Neural cell (in vitro differentiated cells): Measurements from ENCODE around the gene SPTLC2. TPM values are rescaled to one million over a fixed set of nuclear protein-coding genes. Genes with fewer than 3 reads are reported as not detected.

Experiments
- H2AFZ ChIP-seq: fragments of 200-600, 300-800 bp; sonication (generic), shearing (Covaris generic); 2 replicates; pipeline ENCODE4 v1.6.0; 2014; ENCODE audit warnings: low read depth, mild to moderate bottlenecking, antibody characterized with exemption, low read length, moderate library complexity
- H3F3A ChIP-seq: fragments of 200-600 bp; shearing (Covaris generic); 2 replicates; pipeline ENCODE4 v1.6.1; 2016; ENCODE audit warnings: mild to moderate bottlenecking, moderate library complexity, mixed read lengths, antibody characterized with exemption, low read length; ENCODE audit not compliant: insufficient read depth, poor library complexity, severe bottlenecking
- H3K27ac ChIP-seq: fragments of 200-600, 300-800 bp; sonication (generic), shearing (Covaris generic); 2 replicates; pipeline ENCODE4 v1.5.1; 2014; ENCODE audit warnings: mild to moderate bottlenecking, low read length, moderate library complexity
- H3K27me3 ChIP-seq: fragments of 300-800, 200-600 bp; sonication (generic), shearing (Covaris generic); 2 replicates; pipeline ENCODE4 v1.6.0; 2014; ENCODE audit warnings: mild to moderate bottlenecking, low read depth, low read length, moderate library complexity; ENCODE audit not compliant: insufficient read depth
- H3K36me3 ChIP-seq: fragments of 300-800, 200-600 bp; sonication (generic), shearing (Covaris generic); 2 replicates; pipeline ENCODE4 v1.5.1; 2014; ENCODE audit warnings: mild to moderate bottlenecking, antibody characterized with exemption, low read length, moderate library complexity; ENCODE audit not compliant: insufficient read depth
- H3K4me2 ChIP-seq: fragments of 300-800, 200-600 bp; sonication (generic), shearing (Covaris generic); 2 replicates; pipeline ENCODE4 v1.6.0; 2014; ENCODE audit warnings: mild to moderate bottlenecking, low read length
- H3K4me3 ChIP-seq: fragments of 300-800, 200-600 bp; sonication (generic), shearing (Covaris generic); 2 replicates; pipeline ENCODE4 v1.5.1; 2014; ENCODE audit warnings: mild to moderate bottlenecking, low read length, moderate library complexity
- H3K79me2 ChIP-seq: fragments of 200-600 bp; shearing (Covaris generic); replicated peaks from 2 replicates; pipeline ENCODE4 v1.6.0; 2014; ENCODE audit warnings: mild to moderate bottlenecking, low read length, moderate library complexity; ENCODE audit not compliant: insufficient read depth
- H3K9ac ChIP-seq: fragments of 300-800, 200-600 bp; sonication (generic), shearing (Covaris generic); 2 replicates; pipeline ENCODE4 v1.6.1; 2016; ENCODE audit warnings: mild to moderate bottlenecking, low read length, mixed read lengths
- H3K9me2 ChIP-seq: fragments of 200-600 bp; shearing (Covaris generic); 2 replicates; pipeline ENCODE4 v1.6.1; 2016; ENCODE audit warnings: mild to moderate bottlenecking, low read length, mixed read lengths; ENCODE audit not compliant: insufficient read depth
- H3K9me3 ChIP-seq: fragments of 200-600, 300-800 bp; sonication (generic), shearing (Covaris generic); 2 replicates; pipeline ENCODE4 v1.6.1; 2016; ENCODE audit warnings: mild to moderate bottlenecking, mixed run types, low read length, moderate library complexity, mixed read lengths
- H4K20me1 ChIP-seq: fragments of 200-600 bp; shearing (Covaris generic); 2 replicates; pipeline ENCODE4 v1.6.1; 2016; ENCODE audit warnings: mild to moderate bottlenecking, mixed run types; ENCODE audit not compliant: insufficient read depth
- CTCF ChIP-seq: fragments of 450-650 bp; IDR thresholded peaks from 2 replicates; pipeline ENCODE4 v1.5.1; 2014; ENCODE audit warnings: antibody characterized with exemption, mild to moderate bottlenecking, moderate library complexity; ENCODE audit not compliant: poor library complexity, severe bottlenecking
- EP300 ChIP-seq: fragments of 450-650 bp; conservative IDR thresholded peaks from 2 replicates; pipeline ENCODE4 v1.6.1; 2014; ENCODE audit warnings: antibody characterized with exemption, mild to moderate bottlenecking, moderate library complexity; ENCODE audit not compliant: poor library complexity, severe bottlenecking
- EZH2 ChIP-seq: fragments of 200-600, 300-800 bp; shearing (Covaris generic), sonication (generic); IDR thresholded peaks from 2 replicates; pipeline ENCODE4 v1.6.1; 2014; ENCODE audit warnings: antibody characterized with exemption, low read length, borderline replicate concordance, mild to moderate bottlenecking; ENCODE audit not compliant: insufficient read depth, poor library complexity, severe bottlenecking
- MXI1 ChIP-seq: fragments of 450-650 bp; conservative IDR thresholded peaks from 2 replicates; pipeline ENCODE4 v1.6.1; 2014; ENCODE audit warnings: antibody characterized with exemption, mild to moderate bottlenecking; ENCODE audit not compliant: poor library complexity, severe bottlenecking
- POLR2AphosphoS5 ChIP-seq: IDR thresholded peaks from 2 replicates; pipeline ENCODE4 v1.6.1; 2012
- RAD21 ChIP-seq: fragments of 450-650 bp; conservative IDR thresholded peaks from 2 replicates; pipeline ENCODE4 v1.6.1; 2014; ENCODE audit warnings: antibody characterized with exemption, mild to moderate bottlenecking, moderate library complexity
- SMC3 ChIP-seq: fragments of 450-650 bp; conservative IDR thresholded peaks from 2 replicates; pipeline ENCODE4 v1.6.1; 2014; ENCODE audit warnings: antibody characterized with exemption, mild to moderate bottlenecking, moderate library complexity; ENCODE audit not compliant: poor library complexity
- TAF1 ChIP-seq: IDR thresholded peaks from 2 replicates; pipeline ENCODE4 v1.6.1; 2012; ENCODE audit warnings: low read depth
- polyA plus RNA-seq: library from polyadenylated mRNA; depleted of rRNA; stranded (reverse); fragments of >200 nt; gene quantifications from 2 replicates; pipeline ENCODE4 v1.2.3, GENCODE V29; 2014
- TF ChIP-seq, protein P1 (sequence below): IDR thresholded peaks from 2 replicates; pipeline ENCODE4 v1.6.1; 2012; ENCODE audit warnings: borderline replicate concordance

Gene SPTLC2
- polyA plus RNA-seq, 1 donor from 2014 or later: 15.1 TPM

- no peaks in the 10 kb centered on the region for H3K27me3 ChIP-seq
- no peaks in the 10 kb centered on the region for H3K36me3 ChIP-seq
- no peaks in the 10 kb centered on the region for H3F3A ChIP-seq
- H3K4me3 ChIP-seq: no peak overlapping the region
- H3K4me2 ChIP-seq: no peak overlapping the region
- no peak for TF ChIP-seq CTCF
- no peak for TF ChIP-seq TAF1
- TF ChIP-seq, protein P1, sequence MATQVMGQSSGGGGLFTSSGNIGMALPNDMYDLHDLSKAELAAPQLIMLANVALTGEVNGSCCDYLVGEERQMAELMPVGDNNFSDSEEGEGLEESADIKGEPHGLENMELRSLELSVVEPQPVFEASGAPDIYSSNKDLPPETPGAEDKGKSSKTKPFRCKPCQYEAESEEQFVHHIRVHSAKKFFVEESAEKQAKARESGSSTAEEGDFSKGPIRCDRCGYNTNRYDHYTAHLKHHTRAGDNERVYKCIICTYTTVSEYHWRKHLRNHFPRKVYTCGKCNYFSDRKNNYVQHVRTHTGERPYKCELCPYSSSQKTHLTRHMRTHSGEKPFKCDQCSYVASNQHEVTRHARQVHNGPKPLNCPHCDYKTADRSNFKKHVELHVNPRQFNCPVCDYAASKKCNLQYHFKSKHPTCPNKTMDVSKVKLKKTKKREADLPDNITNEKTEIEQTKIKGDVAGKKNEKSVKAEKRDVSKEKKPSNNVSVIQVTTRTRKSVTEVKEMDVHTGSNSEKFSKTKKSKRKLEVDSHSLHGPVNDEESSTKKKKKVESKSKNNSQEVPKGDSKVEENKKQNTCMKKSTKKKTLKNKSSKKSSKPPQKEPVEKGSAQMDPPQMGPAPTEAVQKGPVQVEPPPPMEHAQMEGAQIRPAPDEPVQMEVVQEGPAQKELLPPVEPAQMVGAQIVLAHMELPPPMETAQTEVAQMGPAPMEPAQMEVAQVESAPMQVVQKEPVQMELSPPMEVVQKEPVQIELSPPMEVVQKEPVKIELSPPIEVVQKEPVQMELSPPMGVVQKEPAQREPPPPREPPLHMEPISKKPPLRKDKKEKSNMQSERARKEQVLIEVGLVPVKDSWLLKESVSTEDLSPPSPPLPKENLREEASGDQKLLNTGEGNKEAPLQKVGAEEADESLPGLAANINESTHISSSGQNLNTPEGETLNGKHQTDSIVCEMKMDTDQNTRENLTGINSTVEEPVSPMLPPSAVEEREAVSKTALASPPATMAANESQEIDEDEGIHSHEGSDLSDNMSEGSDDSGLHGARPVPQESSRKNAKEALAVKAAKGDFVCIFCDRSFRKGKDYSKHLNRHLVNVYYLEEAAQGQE: no peak
- TF ChIP-seq EZH2: no peak
- no peak overlapping the region for H3K27ac ChIP-seq
- no peaks in the 10 kb centered on the region for H3K9me3 ChIP-seq
- H4K20me1 ChIP-seq: no peaks in the 10 kb centered on the region
- H3K9ac ChIP-seq: no peak overlapping the region
- no peak overlapping the region for H2AFZ ChIP-seq
- no peaks in the 10 kb centered on the region for H3K9me2 ChIP-seq
- H3K79me2 ChIP-seq: no peaks in the 10 kb centered on the region
Measured at GRCh38 chr14:77526266-77526665, 90.2 kb downstream of the SPTLC2 start.

GRCh38 chr14:77524536-77524935 lies 91.9 kb downstream of the SPTLC2 start:
- H3K4me3 ChIP-seq: no peak overlapping the region
- H2AFZ ChIP-seq: no peak overlapping the region
- no peaks in the 10 kb centered on the region for H3K27me3 ChIP-seq
- no peaks in the 10 kb centered on the region for H3K79me2 ChIP-seq
- H3K9ac ChIP-seq: no peak overlapping the region
- H3K9me2 ChIP-seq: no peaks in the 10 kb centered on the region
- no peaks in the 10 kb centered on the region for H3K9me3 ChIP-seq
- no peaks in the 10 kb centered on the region for H3F3A ChIP-seq
- H3K36me3 ChIP-seq: no peaks in the 10 kb centered on the region
- no peak overlapping the region for H3K27ac ChIP-seq
- no peaks in the 10 kb centered on the region for H4K20me1 ChIP-seq
- no peak overlapping the region for H3K4me2 ChIP-seq
- no peak for TF ChIP-seq RAD21
- TF ChIP-seq, protein P1: no peak
- no peak for TF ChIP-seq EZH2
- TF ChIP-seq SMC3: no peak
- no peak for TF ChIP-seq POLR2AphosphoS5
- TF ChIP-seq CTCF: no peak
- no peak for TF ChIP-seq TAF1
- no peak for TF ChIP-seq MXI1
- no peak for TF ChIP-seq EP300
